ENCODE data around the gene SH3PXD2A. TPM values are rescaled to one million over a fixed set of nuclear protein-coding genes. Genes with fewer than 3 reads are reported as not detected.
A peak's percentile ranks its signal among the peaks of the same experiment; 100 is the strongest.

SH3PXD2A gene
- total and polyA plus RNA-seq, 12 donors: 6.9 to 44.9 (median 34.4) TPM

- Histone ChIP-seq H3K27ac (peak overlapping the region in 5 of 10 donors; percentile 13 to 54 (median 30)), H3K4me3 (no peak overlapping the region), H3K4me1 (peaks cover 27 to 90% (median 80%) of the 10 kb centered on the region in 9 donors), H3K9me3 (no peaks in the 10 kb centered on the region), H3K27me3 (no peaks in the 10 kb centered on the region), H3K36me3 (peaks cover 0 to 18% (median 0%) of the 10 kb centered on the region in 9 donors)
- intact Hi-C loops (cut with DNase I): loop anchor here in 3 of 10 donors (5.0 kb wide), 2 partner anchors 33 to 38 kb away; no protein-coding TSS in a partner anchor
- no peak for ATAC-seq
- TF ChIP-seq CTCF (IDR thresholded peaks at IDR 0.05): no peak
- DNase-seq: peak in 1 of 2 donors; percentile 9
- 86 to 93% methylated on average over 11 of the region's 11 CpGs for WGBS, 2 donors
Observed at GRCh38 chr10:103649654-103650423, 205.5 kb downstream of the SH3PXD2A start.

- intact Hi-C loops (cut with DNase I): loop anchor here in 1 of 10 donors (1.0 kb wide), 1 partner anchor 15 kb away; no protein-coding TSS in a partner anchor
- Histone ChIP-seq H3K4me1 (peaks cover 27 to 92% (median 79%) of the 10 kb centered on the region in 9 donors), H3K36me3 (peaks cover 0 to 16% (median 0%) of the 10 kb centered on the region in 9 donors), H3K4me3 (no peak overlapping the region), H3K27me3 (no peaks in the 10 kb centered on the region), H3K27ac (peak overlapping the region in 4 of 10 donors; percentile 30 to 54 (median 40)), H3K9me3 (no peaks in the 10 kb centered on the region)
- no peak for DNase-seq
- WGBS, 2 donors: 42 to 47% methylated on average over 18 of the region's 18 CpGs
- TF ChIP-seq CTCF (IDR thresholded peaks at IDR 0.05): no peak
- ATAC-seq: peak in 5 of 8 donors; percentile 3 to 66 (median 16)
Observed at GRCh38 chr10:103648636-103649532, 206.5 kb downstream of the SH3PXD2A start.

DNA sequence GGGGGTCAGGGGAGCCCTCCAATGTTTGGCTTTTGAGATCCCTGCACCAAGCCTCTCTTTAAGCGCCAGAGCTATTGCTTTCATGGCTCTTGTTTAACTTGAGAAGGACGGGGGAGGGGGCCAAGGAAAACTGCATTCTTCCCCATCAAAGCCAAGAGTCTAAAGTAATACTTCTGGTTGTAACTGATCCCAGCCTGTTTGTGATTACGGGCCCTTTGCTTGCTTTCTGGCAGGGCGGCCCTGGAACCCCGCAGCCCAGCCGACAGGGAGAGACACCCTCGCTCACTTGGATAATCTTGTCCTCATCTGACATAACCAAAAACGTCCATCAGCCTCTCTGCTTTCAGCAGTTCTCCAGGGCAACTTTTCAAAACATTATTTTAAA, 207.1 kb downstream of the SH3PXD2A start:
- peak overlapping the region in 2 of 10 donors; percentile 50 to 54 for H3K27ac ChIP-seq
- no peak overlapping the region for H3K4me3 ChIP-seq
- no peak for TF ChIP-seq CTCF (IDR thresholded peaks at IDR 0.05)
- H3K9me3 ChIP-seq: no peaks in the 10 kb centered on the region
- peaks cover 0 to 18% (median 0%) of the 10 kb centered on the region in 9 donors for H3K36me3 ChIP-seq
- H3K27me3 ChIP-seq: no peaks in the 10 kb centered on the region
- intact Hi-C loops (cut with DNase I): loop anchor here in 1 of 10 donors (1.0 kb wide), 1 partner anchor 16 kb away; no protein-coding TSS in a partner anchor
- no peak for DNase-seq
- H3K4me1 ChIP-seq: peaks cover 27 to 86% (median 72%) of the 10 kb centered on the region in 9 donors
- no peak for ATAC-seq
- WGBS, 2 donors: 67% methylated on average over 8 of the region's 8 CpGs

DNA sequence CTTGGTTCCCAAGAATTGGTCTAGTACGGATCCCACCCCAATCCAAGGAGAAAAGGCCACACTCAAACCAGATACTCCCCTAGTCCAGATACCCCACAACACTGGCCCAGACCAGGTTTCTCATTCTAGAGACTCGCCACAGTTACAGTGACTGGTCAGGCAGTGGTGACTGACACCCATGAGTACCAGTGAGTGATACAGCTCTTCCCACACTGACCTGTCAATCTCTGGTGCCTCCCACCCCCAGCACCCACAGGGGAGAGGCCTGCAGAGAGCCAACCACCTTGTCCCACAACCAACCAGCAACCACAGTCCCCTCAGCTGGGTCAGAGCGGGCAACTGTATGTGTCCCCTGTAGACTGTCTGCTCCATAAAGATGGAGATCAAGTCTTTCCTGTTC, 209.1 kb downstream of the SH3PXD2A start:
- Histone ChIP-seq H3K9me3 (no peaks in the 10 kb centered on the region), H3K27ac (peak overlapping the region in 4 of 10 donors; percentile 15 to 61 (median 56)), H3K4me3 (no peak overlapping the region), H3K4me1 (peaks cover 25 to 72% (median 57%) of the 10 kb centered on the region in 9 donors), H3K27me3 (no peaks in the 10 kb centered on the region), H3K36me3 (peaks cover 0 to 26% (median 0%) of the 10 kb centered on the region in 9 donors)
- DNase-seq (no peak), ATAC-seq (no peak)
- 96 to 97% methylated on average over 3 of the region's 3 CpGs for WGBS, 2 donors
- TF ChIP-seq CTCF (IDR thresholded peaks at IDR 0.05): no peak
- intact Hi-C loops (cut with DNase I): no loop called here

Measured in heart right ventricle (tissue), 16 donors.